NCI-H748 (cell line): ENCODE data around the gene KIAA1217.

ENCODE experiments used
- DNase-seq: peaks from one replicate; lab custom pipeline; 2025; ENCODE audit not compliant: unreplicated experiment; lab: John Stamatoyannopoulos, UW

Gene KIAA1217

DNA sequence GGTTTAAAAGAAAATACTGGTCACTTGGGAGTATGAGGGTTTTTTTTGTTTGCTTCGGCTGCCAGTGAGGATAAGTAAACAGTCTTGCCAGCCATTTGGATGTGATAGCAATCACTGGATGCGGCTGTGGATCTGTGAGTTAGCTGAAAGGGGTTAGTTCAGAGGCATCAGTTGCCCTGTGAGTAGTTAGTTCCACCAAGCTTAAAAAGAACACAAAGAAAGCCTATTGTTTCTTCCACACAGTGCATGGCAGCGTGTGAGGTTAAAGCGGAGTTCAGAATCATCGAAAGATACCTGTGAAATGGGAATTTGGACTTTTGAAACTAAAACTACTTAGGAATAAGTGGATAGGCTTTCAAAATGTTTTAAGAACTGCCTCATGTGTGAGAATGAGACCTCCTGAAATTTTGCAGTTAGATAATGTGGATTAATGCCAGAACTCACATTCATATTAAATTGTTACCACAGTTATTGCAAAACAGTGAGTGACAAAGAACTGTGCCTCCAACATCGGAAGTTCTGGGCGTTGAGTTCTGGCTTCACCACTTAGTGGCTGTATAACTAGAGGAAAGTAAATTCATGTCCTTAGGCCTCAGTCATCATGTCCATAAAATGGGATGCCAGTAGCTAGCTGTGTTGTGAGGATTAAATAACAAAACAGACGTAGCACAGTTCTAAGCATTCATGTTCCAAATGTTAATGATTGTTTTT, 31.3 kb downstream of the KIAA1217 start:
- DNase-seq, result no peak

GRCh38 chr10:24241536-24242040, 32.6 kb downstream of the KIAA1217 start:
- no peak for DNase-seq

DNA sequence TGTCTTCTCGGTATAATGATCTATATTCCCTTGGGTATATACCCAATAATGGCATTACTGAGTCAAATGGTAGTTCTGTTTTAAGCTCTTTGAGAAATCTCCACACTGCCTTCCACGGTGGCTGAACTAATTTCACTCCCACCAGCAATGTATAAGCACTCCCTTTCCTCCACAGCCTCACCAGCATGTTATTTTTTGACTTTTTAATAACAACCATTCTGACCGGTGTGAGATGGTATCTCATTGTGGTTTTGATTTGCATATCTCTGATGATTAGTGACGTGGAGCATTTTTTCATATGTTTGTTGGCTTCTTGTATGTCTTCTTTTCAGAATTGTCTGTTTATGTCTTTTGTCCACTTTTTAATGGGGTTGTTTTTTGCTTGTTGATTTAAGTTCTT, 33.6 kb downstream of the KIAA1217 start:
- DNase-seq, result no peak

GRCh38 chr10:24246365-24246764, 37.4 kb downstream of the KIAA1217 start:
- DNase-seq, result no peak

- DNase-seq, result no peak
Measured at GRCh38 chr10:24247841-24248240, 38.9 kb downstream of the KIAA1217 start.

GRCh38 chr10:24249829-24250415, 41.0 kb downstream of the KIAA1217 start:
- DNase-seq, result no peak

DNA sequence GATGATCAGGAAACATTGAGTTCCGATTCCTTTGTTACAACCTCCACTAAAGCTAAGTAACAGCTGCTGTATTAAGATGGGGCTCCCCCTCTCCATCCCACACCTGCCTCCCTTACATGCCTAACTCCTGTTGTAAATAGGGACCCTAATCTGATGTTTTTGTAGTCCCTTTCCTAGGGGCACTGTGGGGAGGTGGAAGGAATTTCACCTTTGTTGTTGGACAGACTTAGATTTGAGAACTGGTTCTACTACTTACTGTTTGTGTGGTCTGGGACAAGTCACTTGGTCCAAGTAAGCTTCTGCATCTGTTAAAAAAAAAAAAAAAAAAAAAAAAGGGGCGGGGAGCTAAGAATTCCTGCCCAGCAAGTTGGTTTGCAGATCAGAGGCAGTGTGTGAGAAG, 42.6 kb downstream of the KIAA1217 start:
- no peak for DNase-seq

DNA sequence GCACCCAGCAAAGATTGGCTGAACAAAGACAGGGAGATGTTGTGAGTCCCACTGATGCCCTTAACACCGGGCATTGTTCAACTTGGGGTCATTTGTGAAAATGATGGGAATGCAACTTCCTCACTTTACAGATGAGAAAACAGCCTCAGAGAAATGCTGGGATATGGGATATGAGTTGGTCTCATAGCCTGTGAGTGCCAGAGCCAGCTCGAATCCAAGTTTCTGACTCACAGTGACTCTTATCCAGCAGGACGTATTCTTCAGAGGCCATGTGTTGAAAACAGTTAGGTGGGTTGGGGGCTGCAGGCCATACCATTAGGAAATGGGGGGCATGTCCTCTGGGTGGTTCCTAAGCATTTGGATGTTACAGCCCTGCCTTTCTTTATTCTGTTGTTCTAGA, 45.2 kb downstream of the KIAA1217 start:
- no peak for DNase-seq

DNA sequence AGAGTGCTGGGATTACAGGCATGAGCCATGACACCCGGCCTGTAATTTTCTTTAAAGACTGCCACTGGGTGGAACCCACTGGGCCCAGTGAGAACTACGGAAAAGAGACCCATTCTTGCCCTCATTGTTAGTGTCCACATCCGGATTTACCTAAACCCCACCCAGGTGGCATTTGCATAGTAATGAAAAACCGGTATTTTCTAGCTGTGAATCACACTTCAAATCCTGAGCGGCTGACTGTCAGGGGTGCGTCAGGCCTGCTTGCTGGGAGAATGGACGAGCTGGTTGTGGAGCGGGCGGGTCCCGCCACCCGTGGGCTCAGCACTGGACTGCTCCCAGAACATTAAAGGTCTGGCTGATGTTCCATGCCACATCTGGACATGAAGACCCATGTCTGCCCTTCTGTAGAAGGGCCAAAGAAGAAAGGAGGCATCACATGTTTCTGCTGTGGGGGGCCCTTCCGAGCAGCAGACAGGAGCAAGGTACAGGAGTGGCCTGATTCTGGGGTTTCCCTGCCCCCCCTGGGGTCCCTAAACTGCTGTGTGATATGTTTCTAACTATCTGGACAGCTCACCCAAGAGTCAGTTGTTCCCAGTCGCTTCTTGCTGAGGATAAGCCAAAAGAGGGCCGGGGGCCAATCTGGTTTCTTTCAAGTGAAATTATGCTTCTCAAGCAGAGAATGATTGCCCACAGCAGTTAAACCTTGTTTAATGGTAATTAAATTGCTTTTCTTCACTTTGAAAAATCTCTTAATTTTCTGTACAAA, 46.4 kb downstream of the KIAA1217 start:
- DNase-seq, result no peak

DNA sequence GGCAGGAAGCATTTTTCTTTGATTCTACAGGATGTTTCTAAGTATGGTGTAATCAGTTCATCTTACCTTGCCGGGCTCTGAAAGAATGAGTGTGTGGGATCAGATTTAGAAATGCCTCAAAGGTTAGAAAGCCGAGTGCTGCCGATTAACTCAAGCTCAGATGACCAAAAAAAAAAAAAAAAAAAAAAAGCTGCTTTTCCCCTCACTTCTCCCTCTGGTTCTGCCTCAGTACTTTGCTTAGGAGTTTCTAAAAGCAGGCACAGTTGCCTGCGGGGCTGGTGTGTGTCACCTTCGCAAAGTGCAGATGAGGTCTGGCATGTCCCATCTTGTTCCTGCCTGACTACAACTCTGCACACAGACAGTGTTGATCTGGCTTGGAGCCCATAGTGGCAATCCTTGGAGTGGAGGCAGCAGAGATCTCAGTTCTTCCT, 47.0 kb downstream of the KIAA1217 start:
- no peak for DNase-seq

- no peak for DNase-seq
Measured at GRCh38 chr10:24256619-24257107, 47.7 kb downstream of the KIAA1217 start.

DNA sequence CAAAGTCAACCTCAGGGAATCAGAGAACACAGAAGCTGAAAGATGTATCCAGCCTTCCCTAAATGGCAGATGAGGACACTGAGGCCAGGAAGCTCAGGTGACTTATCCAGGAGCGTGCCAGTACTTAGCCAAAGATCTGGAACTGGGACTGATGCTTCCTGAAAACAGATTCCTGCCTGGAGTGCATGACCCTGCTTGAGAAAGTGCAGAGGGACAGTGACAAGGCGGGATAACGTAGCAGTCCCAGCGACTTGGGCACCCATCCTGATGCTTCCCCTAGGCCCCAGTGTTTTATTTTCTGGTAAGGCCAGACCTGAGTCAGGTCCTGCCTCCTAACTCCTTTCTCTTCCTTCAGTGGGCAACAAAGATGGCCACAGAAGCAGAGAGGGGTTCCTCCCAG, 48.6 kb downstream of the KIAA1217 start:
- DNase-seq, result no peak

- no peak for DNase-seq
Measured at GRCh38 chr10:24259365-24260130, 50.6 kb downstream of the KIAA1217 start.

DNA sequence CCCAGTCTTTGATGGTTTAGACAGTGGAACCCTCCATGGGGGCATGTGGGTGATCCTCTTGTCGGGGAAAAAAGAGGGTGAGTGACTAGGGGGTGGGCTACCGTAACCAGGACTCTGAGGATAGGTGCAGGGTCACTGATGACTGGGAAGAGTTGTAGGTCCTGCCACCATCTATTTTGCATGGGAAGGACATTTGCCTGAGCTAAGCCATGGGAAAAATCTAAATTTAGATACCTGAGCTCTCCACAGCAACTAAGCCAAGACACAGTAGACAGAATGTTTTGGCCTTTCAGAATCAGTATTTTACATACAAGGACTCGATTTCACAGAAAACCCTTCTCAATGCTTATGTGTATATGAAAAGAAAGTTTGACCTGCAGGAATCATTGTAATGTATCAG, 52.7 kb downstream of the KIAA1217 start:
- DNase-seq, result no peak

GRCh38 chr10:24262929-24263590, 54.1 kb downstream of the KIAA1217 start:
- DNase-seq, result no peak

DNA sequence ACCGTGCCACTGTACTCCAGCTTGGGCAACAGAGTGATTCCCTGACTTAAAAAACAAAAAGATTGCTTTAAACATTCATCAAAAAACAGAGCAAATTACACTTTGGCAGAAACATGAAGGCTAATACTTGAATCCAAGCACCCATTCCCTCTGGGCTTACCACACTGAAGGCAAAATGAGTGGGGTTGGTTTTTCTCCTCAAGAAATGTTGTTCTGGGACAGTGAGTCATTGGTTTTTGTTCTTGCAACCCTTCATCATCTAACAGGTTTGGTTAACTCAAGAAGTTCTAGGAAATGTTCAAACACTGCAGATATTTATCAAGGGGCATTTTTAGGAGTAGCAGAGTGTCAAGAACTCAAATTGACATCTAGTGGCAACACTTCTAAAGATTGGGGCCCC, 60.5 kb downstream of the KIAA1217 start:
- no peak for DNase-seq

DNA sequence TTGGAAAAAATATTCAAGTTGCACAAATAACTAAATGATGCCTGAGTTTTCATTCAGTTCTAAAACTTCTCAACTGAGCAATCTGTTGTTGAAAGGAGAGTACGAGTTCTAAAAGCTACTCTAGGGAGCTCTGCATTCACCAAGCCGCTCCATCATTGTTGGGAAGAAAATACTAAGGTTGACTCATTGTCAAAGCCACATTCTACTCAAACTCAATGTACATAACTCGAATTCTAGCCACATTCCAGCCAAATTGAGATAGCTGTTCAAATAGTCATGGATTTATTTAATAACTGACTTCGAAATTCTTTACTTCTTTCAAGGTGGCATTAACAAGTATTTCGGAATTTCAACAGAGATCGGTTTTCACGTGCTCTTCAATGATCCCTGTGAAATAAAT, 63.4 kb downstream of the KIAA1217 start:
- no peak for DNase-seq

DNA sequence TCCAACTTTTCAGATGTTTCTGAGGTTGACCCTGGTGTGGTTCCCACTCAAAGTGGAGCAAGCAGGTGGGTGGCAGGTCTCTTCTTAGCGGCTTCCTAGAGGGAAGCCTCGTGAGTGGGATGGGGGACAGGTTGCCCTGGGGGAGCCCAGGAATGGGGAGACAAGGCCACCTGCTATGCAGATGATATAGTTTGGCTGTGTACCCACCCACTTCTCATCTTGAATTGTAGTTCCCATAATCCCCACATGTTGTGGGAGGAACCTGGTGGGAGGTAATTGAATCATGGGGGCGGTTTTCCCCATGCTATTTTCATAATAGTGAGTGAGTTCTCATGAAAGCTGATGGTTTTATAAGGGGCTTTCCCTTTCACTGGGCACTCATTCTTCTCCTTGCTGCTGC, 68.3 kb downstream of the KIAA1217 start:
- no peak for DNase-seq

DNA sequence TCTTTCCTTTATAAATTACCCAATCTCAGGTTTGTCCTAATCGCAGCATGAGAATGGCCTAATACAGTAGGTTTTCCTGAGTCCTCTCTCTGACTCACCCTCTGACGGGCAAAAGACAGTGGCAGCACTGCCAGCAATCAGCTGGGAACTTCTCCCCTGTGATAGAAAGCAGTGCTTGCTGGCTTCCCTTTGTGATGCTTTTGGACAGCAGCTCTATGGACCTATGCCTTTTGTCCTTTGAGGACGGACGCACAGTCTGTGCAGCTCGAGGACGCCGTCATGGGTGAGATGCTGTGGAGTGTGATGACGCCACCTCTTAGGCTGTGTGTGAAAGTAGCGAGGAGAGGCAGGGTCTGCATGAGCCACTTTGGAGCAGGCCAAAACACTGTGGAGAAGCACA, 68.8 kb downstream of the KIAA1217 start:
- no peak for DNase-seq

DNA sequence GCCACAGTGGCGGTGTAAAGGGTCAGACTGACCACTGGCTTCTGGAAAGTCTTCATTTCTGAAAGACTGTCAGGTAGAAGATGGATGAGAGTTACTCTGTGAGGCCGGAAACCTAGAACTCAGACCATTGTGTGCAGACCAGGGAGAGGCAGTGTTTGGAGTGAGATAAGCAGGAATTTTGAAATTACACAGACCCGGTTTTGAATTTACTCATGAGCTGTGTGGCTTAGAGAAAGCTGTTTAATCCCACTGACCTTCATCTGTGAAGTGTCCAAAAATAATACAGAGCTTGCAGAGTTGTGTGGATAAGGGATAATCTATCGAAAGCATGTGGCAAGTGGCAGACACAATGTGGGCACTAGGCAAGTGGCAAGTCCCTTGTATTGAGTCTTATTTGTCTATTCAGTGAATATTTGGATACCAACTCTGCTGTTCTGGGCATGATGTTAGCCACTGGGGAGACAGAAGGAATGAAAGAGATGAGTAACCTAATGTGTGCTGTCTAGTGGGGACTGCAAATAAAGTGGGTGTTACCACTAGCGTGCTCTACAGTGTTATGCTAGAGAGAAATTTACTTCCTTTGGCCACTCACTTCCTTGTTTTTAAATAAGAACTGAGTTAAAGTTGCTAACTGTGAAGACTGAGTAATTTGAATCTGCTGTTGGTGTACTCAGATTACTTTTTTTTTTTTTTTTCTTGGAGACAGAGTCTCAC, 69.4 kb downstream of the KIAA1217 start:
- DNase-seq, result no peak
